Astrocyte (in vitro differentiated cells and primary cell): Measurements from ENCODE around the gene SYT8. TPM values are rescaled to one million over a fixed set of nuclear protein-coding genes. Genes with fewer than 3 reads are reported as not detected.
"Not testable (repeated sequence)": the region's sequence is repeated elsewhere in the genome, so short reads cannot be mapped to it uniquely, and the experiment has no call there.

Experiments used
- DNase-seq: peaks from one replicate; pipeline ENCODE4 v3.0.0-alpha.2; 2010; ENCODE audit warnings: low read depth
- FAIRE-seq: peaks from 2 replicates; lab custom pipeline; 2011; peaks lifted over from hg19 to GRCh38; lab: Jason Lieb, UNC
- H2AFZ ChIP-seq: 2 replicates; pipeline ENCODE4 v1.6.0; 2012; ENCODE audit warnings: low read depth, low read length, inconsistent platforms
- H3K27ac ChIP-seq: 2 replicates; pipeline ENCODE4 v1.5.1; 2011; ENCODE audit warnings: low read depth, low read length, inconsistent platforms
- H3K27me3 ChIP-seq: 2 replicates; pipeline ENCODE4 v1.6.0; 2011; ENCODE audit warnings: low read length, inconsistent platforms; ENCODE audit not compliant: insufficient read depth
- H3K36me3 ChIP-seq: 2 replicates; pipeline ENCODE4 v1.5.1; 2011; ENCODE audit warnings: low read length, inconsistent platforms; ENCODE audit not compliant: insufficient read depth
- H3K4me1 ChIP-seq: 2 replicates; pipeline ENCODE4 v1.5.1; 2011; ENCODE audit warnings: low read length, inconsistent platforms; ENCODE audit not compliant: insufficient read depth
- H3K4me2 ChIP-seq: 2 replicates; pipeline ENCODE4 v1.6.0; 2012; ENCODE audit warnings: low read length, inconsistent platforms
- H3K4me3 ChIP-seq: 2 replicates; pipeline ENCODE4 v1.5.1; 2011; ENCODE audit warnings: low read depth, mild to moderate bottlenecking, low read length, inconsistent platforms; ENCODE audit not compliant: insufficient read depth
- H3K79me2 ChIP-seq: 2 replicates; pipeline ENCODE4 v1.6.0; 2012; ENCODE audit warnings: mild to moderate bottlenecking, low read length, inconsistent platforms; ENCODE audit not compliant: insufficient read depth
- H3K9ac ChIP-seq: 2 replicates; pipeline ENCODE4 v1.6.0; 2012; ENCODE audit warnings: mild to moderate bottlenecking, low read length, inconsistent platforms
- H3K9me3 ChIP-seq: 2 replicates; pipeline ENCODE4 v1.5.1; 2012; ENCODE audit warnings: low read depth, mild to moderate bottlenecking, low read length, inconsistent platforms; ENCODE audit not compliant: insufficient read depth
- H4K20me1 ChIP-seq: 2 replicates; pipeline ENCODE4 v1.6.0; 2012; ENCODE audit warnings: low read length, inconsistent platforms; ENCODE audit not compliant: insufficient read depth
- H3K27ac Mint-ChIP-seq: one replicate; pipeline ENCODE4 v1.8.0; 2021; ENCODE audit warnings: mild to moderate bottlenecking, mixed read lengths; ENCODE audit not compliant: unreplicated experiment
- H3K27me3 Mint-ChIP-seq: one replicate; pipeline ENCODE4 v1.8.0; 2021; ENCODE audit warnings: low read depth, mixed read lengths; ENCODE audit not compliant: unreplicated experiment
- H3K36me3 Mint-ChIP-seq: one replicate; pipeline ENCODE4 v1.8.0; 2021; ENCODE audit warnings: low read depth, mixed read lengths; ENCODE audit not compliant: unreplicated experiment
- H3K4me1 Mint-ChIP-seq: one replicate; pipeline ENCODE4 v1.8.0; 2021; ENCODE audit warnings: low read depth, mixed read lengths; ENCODE audit not compliant: unreplicated experiment
- H3K4me3 Mint-ChIP-seq: one replicate; pipeline ENCODE4 v1.8.0; 2021; ENCODE audit warnings: mild to moderate bottlenecking, moderate library complexity, mixed read lengths; ENCODE audit not compliant: unreplicated experiment
- H3K9me3 Mint-ChIP-seq: one replicate; pipeline ENCODE4 v1.8.0; 2021; ENCODE audit warnings: mild to moderate bottlenecking, mixed read lengths; ENCODE audit not compliant: unreplicated experiment
- CTCF ChIP-seq: IDR thresholded peaks from 2 replicates; pipeline ENCODE4 v1.5.1; 2011; ENCODE audit warnings: low read depth, mild to moderate bottlenecking, inconsistent platforms, low read length, moderate library complexity; ENCODE audit not compliant: insufficient read depth
- EZH2 ChIP-seq: IDR thresholded peaks from 2 replicates; pipeline ENCODE4 v1.6.1; 2012; ENCODE audit warnings: mild to moderate bottlenecking, low read length, inconsistent platforms; ENCODE audit not compliant: insufficient read depth
- total RNA-seq: library from RNA; stranded (reverse); gene quantifications from 2 replicates; pipeline ENCODE4 v1.2.1, GENCODE V29; 2021

SYT8 gene
- total RNA-seq, 1 donor from 2014 or later: 0.36 TPM

GRCh38 chr11:1872267-1872985, 37.6 kb downstream of the SYT8 start:
- TF ChIP-seq CTCF (no peak), EZH2 (no peak)
- H3K4me1 Mint-ChIP-seq: no peaks in the 10 kb centered on the region
- Histone ChIP-seq H3K9ac (no peak overlapping the region), H3K79me2 (no peaks in the 10 kb centered on the region), H3K27me3 (peaks cover 4% of the 10 kb centered on the region), H3K4me3 (no peak overlapping the region), H3K4me2 (no peak overlapping the region), H4K20me1 (no peaks in the 10 kb centered on the region), H3K9me3 (no peaks in the 10 kb centered on the region), H3K36me3 (no peaks in the 10 kb centered on the region), H3K4me1 (peaks cover 8% of the 10 kb centered on the region), H2AFZ (no peak overlapping the region), H3K27ac (no peak overlapping the region)
- no peak for FAIRE-seq
- H3K27me3 Mint-ChIP-seq: peaks cover 20% of the 10 kb centered on the region
- H3K36me3 Mint-ChIP-seq: no peaks in the 10 kb centered on the region
- H3K27ac Mint-ChIP-seq: no peak overlapping the region
- no peak for DNase-seq
- no peak overlapping the region for H3K4me3 Mint-ChIP-seq
- no peaks in the 10 kb centered on the region for H3K9me3 Mint-ChIP-seq

- Histone ChIP-seq H3K36me3 (no peaks in the 10 kb centered on the region), H3K4me2 (no peak overlapping the region), H3K4me1 (peaks cover 8% of the 10 kb centered on the region), H3K9me3 (no peaks in the 10 kb centered on the region), H3K27me3 (peaks cover 4% of the 10 kb centered on the region), H3K9ac (no peak overlapping the region), H3K27ac (no peak overlapping the region), H3K79me2 (no peaks in the 10 kb centered on the region), H4K20me1 (no peaks in the 10 kb centered on the region), H2AFZ (no peak overlapping the region), H3K4me3 (no peak overlapping the region)
- H3K9me3 Mint-ChIP-seq: no peaks in the 10 kb centered on the region
- H3K27me3 Mint-ChIP-seq: peaks cover 20% of the 10 kb centered on the region
- no peak overlapping the region for H3K4me3 Mint-ChIP-seq
- no peak for FAIRE-seq
- TF ChIP-seq CTCF (no peak), EZH2 (no peak)
- no peak overlapping the region for H3K27ac Mint-ChIP-seq
- H3K36me3 Mint-ChIP-seq: no peaks in the 10 kb centered on the region
- no peaks in the 10 kb centered on the region for H3K4me1 Mint-ChIP-seq
- peak; percentile 14 for DNase-seq
These were observed 38.4 kb downstream of the SYT8 start for GRCh38 chr11:1873048-1873812.

- H3K36me3 Mint-ChIP-seq, H3K79me2 ChIP-seq, H3K4me1 Mint-ChIP-seq, H3K9me3 ChIP-seq, H3K36me3 ChIP-seq, DNase-seq, H3K4me3 Mint-ChIP-seq, H3K9ac ChIP-seq, H4K20me1 ChIP-seq, H2AFZ ChIP-seq, FAIRE-seq, H3K4me1 ChIP-seq, H3K27ac Mint-ChIP-seq, H3K27me3 ChIP-seq, H3K4me2 ChIP-seq, H3K27ac ChIP-seq, H3K4me3 ChIP-seq, H3K9me3 Mint-ChIP-seq: not testable (repeated sequence)
- H3K27me3 Mint-ChIP-seq: peaks cover 19% of the 10 kb centered on the region
These were observed 39.0 kb downstream of the SYT8 start for GRCh38 chr11:1873813-1874150.

- not testable (repeated sequence) for H3K36me3 ChIP-seq, H3K4me1 ChIP-seq, H3K27me3 ChIP-seq, H3K4me1 Mint-ChIP-seq, H3K79me2 ChIP-seq, H3K4me3 ChIP-seq, H3K27ac Mint-ChIP-seq, H3K9me3 ChIP-seq, H4K20me1 ChIP-seq, H2AFZ ChIP-seq, FAIRE-seq, H3K4me2 ChIP-seq, H3K9me3 Mint-ChIP-seq, H3K9ac ChIP-seq, H3K36me3 Mint-ChIP-seq, DNase-seq, H3K27ac ChIP-seq, H3K4me3 Mint-ChIP-seq
- H3K27me3 Mint-ChIP-seq: peaks cover 12% of the 10 kb centered on the region
These were observed 39.8 kb downstream of the SYT8 start for GRCh38 chr11:1874441-1875092.
